Smooth muscle cell (in vitro differentiated cells): ENCODE data around the gene OBP2B. TPM values are rescaled to one million over a fixed set of nuclear protein-coding genes. Genes with fewer than 3 reads are reported as not detected.
"Not testable (repeated sequence)": the region's sequence is repeated elsewhere in the genome, so short reads cannot be mapped to it uniquely, and the experiment has no call there.

Source experiments
- DNase-seq: peaks from one replicate; lab custom pipeline; 2025; ENCODE audit not compliant: unreplicated experiment; lab: John Stamatoyannopoulos, UW
- H2AFZ ChIP-seq: fragments of 200-600 bp; sonication (generic); 2 replicates; pipeline ENCODE4 v1.6.0; 2016; ENCODE audit warnings: antibody characterized with exemption, low read depth, mild to moderate bottlenecking
- H3F3A ChIP-seq: fragments of 200-600 bp; sonication (generic); 2 replicates; pipeline ENCODE4 v1.6.0; 2017; ENCODE audit warnings: antibody characterized with exemption, low read depth
- H3K27ac ChIP-seq: fragments of 200-600 bp; sonication (generic); 2 replicates; pipeline ENCODE4 v1.5.1; 2016; ENCODE audit warnings: low read depth, mild to moderate bottlenecking
- H3K27me3 ChIP-seq: fragments of 200-600 bp; sonication (generic); 2 replicates; pipeline ENCODE4 v1.6.1; 2016; ENCODE audit warnings: low read depth, mild to moderate bottlenecking
- H3K36me3 ChIP-seq: fragments of 200-600 bp; sonication (generic); 2 replicates; pipeline ENCODE4 v1.5.1; 2016; ENCODE audit warnings: low read depth
- H3K4me1 ChIP-seq: fragments of 200-600 bp; sonication (generic); 2 replicates; pipeline ENCODE4 v1.5.1; 2016; ENCODE audit warnings: low read depth
- H3K4me2 ChIP-seq: fragments of 200-600 bp; sonication (generic); 2 replicates; pipeline ENCODE4 v1.6.0; 2016; ENCODE audit warnings: mild to moderate bottlenecking
- H3K4me3 ChIP-seq: fragments of 200-600 bp; sonication (generic); 2 replicates; pipeline ENCODE4 v1.5.1; 2016; ENCODE audit warnings: mild to moderate bottlenecking
- H3K79me2 ChIP-seq: fragments of 200-600 bp; sonication (generic); 2 replicates; pipeline ENCODE4 v1.6.0; 2016; ENCODE audit warnings: low read depth, mild to moderate bottlenecking
- H3K9ac ChIP-seq: fragments of 200-600 bp; sonication (generic); 2 replicates; pipeline ENCODE4 v1.6.0; 2016; ENCODE audit warnings: low read depth
- H3K9me3 ChIP-seq: fragments of 200-600 bp; sonication (generic); replicated peaks from 2 replicates; pipeline ENCODE4 v1.5.1; 2016; ENCODE audit warnings: low read depth
- H4K20me1 ChIP-seq: fragments of 200-600 bp; sonication (generic); 2 replicates; pipeline ENCODE4 v1.6.0; 2016; ENCODE audit warnings: low read depth
- WGBS: methylation state at CpG from one replicate; pipeline ENCODE4 v1.1.7; 2016; ENCODE audit warnings: low lambda C conversion rate; 5-methylcytosine and 5-hydroxymethylcytosine counted together
- polyA plus RNA-seq: library from polyadenylated mRNA; unstranded; fragments of >200 nt; fragmentation: Nextera tagmentation; extraction: Ambion mirVana; gene quantifications from 2 replicates; pipeline ENCODE4 v1.2.1, GENCODE V29; 2016
- total RNA-seq: library from RNA; depleted of rRNA; stranded (reverse); fragments of >200 nt; gene quantifications from 2 replicates; pipeline ENCODE4 v1.2.3, GENCODE V29; 2014
- TF ChIP-seq, protein P1 (sequence below): fragments of 200-600 bp; sonication (generic); IDR thresholded peaks from 2 replicates; pipeline ENCODE4 v1.5.1; 2017; ENCODE audit warnings: borderline replicate concordance, mild to moderate bottlenecking, antibody characterized with exemption; ENCODE audit not compliant: insufficient read depth, poor library complexity, severe bottlenecking

Gene OBP2B
- total and polyA plus RNA-seq, 2 experiments from 2014 or later = not detected

GRCh38 chr9:133235549-133236222, 26.6 kb upstream of the OBP2B start:
- no peaks in the 10 kb centered on the region for H3K9me3 ChIP-seq
- no peak overlapping the region for H3K9ac ChIP-seq
- H3K36me3 ChIP-seq = no peaks in the 10 kb centered on the region
- WGBS = 87% methylated on average over 11 of the region's 11 CpGs
- H3F3A ChIP-seq = no peaks in the 10 kb centered on the region
- no peaks in the 10 kb centered on the region for H3K79me2 ChIP-seq
- H3K27ac ChIP-seq = no peak overlapping the region
- no peak for DNase-seq
- H3K4me1 ChIP-seq = no peaks in the 10 kb centered on the region
- no peak overlapping the region for H3K4me2 ChIP-seq
- no peak overlapping the region for H2AFZ ChIP-seq
- H4K20me1 ChIP-seq = no peaks in the 10 kb centered on the region
- TF ChIP-seq, protein P1, sequence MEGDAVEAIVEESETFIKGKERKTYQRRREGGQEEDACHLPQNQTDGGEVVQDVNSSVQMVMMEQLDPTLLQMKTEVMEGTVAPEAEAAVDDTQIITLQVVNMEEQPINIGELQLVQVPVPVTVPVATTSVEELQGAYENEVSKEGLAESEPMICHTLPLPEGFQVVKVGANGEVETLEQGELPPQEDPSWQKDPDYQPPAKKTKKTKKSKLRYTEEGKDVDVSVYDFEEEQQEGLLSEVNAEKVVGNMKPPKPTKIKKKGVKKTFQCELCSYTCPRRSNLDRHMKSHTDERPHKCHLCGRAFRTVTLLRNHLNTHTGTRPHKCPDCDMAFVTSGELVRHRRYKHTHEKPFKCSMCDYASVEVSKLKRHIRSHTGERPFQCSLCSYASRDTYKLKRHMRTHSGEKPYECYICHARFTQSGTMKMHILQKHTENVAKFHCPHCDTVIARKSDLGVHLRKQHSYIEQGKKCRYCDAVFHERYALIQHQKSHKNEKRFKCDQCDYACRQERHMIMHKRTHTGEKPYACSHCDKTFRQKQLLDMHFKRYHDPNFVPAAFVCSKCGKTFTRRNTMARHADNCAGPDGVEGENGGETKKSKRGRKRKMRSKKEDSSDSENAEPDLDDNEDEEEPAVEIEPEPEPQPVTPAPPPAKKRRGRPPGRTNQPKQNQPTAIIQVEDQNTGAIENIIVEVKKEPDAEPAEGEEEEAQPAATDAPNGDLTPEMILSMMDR = no peak
- no peaks in the 10 kb centered on the region for H3K27me3 ChIP-seq
- no peak overlapping the region for H3K4me3 ChIP-seq

- Histone ChIP-seq H3F3A (no peaks in the 10 kb centered on the region), H2AFZ (no peak overlapping the region), H3K36me3 (no peaks in the 10 kb centered on the region), H3K9me3 (no peaks in the 10 kb centered on the region), H4K20me1 (no peaks in the 10 kb centered on the region), H3K4me3 (no peak overlapping the region), H3K79me2 (no peaks in the 10 kb centered on the region), H3K9ac (no peak overlapping the region), H3K4me1 (no peaks in the 10 kb centered on the region), H3K4me2 (no peak overlapping the region), H3K27me3 (no peaks in the 10 kb centered on the region), H3K27ac (no peak overlapping the region)
- 92% methylated on average over 30 of the region's 31 CpGs for WGBS
- TF ChIP-seq, protein P1 = no peak
- no peak for DNase-seq
These were observed 25.7 kb upstream of the OBP2B start for GRCh38 chr9:133234577-133235322.

DNA sequence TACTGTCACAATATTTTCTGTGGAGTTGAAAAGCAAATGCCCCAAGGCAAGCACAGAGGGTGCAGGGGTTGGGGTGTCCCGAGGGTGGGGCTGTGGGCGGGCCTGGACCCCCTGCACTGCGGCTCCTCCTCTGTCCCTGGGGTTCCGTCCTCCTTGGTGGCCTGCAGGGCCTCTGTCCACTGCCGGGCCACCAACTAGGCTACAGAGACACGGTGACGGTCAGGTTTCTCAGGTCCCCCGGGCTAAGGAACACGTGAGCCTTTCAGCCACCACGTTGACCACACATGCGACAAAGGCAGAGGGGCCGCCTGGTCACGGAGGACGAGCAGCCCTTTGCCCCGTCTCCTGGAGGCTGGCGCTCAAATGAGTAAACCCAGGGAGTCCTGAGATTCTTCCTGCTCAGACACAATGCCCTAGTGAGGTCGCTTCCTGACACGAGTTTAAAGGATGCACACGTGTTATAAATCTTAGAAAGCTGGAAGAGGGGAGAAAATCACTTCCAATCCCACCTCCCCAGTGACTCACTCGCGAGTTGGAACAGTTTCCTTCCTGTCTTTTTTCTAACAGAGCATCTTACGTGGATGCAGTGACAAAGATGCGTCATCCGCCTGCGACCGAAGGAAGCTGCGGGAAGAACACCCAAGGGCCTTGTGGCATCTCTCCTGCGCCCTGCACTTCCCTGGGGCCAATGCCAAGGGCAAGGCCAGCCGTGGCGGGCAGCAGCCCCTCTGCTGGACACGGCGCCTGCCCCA, 24.8 kb upstream of the OBP2B start:
- Histone ChIP-seq H3K36me3 (no peaks in the 10 kb centered on the region), H2AFZ (no peak overlapping the region), H3K4me2 (no peak overlapping the region), H3K4me1 (no peaks in the 10 kb centered on the region), H4K20me1 (no peaks in the 10 kb centered on the region), H3K9me3 (no peaks in the 10 kb centered on the region), H3K4me3 (no peak overlapping the region), H3K79me2 (no peaks in the 10 kb centered on the region), H3K27me3 (no peaks in the 10 kb centered on the region), H3F3A (no peaks in the 10 kb centered on the region), H3K27ac (no peak overlapping the region), H3K9ac (no peak overlapping the region)
- TF ChIP-seq, protein P1 = no peak
- DNase-seq = no peak
- 88% methylated on average over 32 of the region's 32 CpGs for WGBS

GRCh38 chr9:133231934-133232568, 23.0 kb upstream of the OBP2B start:
- H3K4me1 ChIP-seq, H3K4me3 ChIP-seq, H2AFZ ChIP-seq, H3K36me3 ChIP-seq, H3K79me2 ChIP-seq, H3K4me2 ChIP-seq, H3F3A ChIP-seq, H3K9ac ChIP-seq, H3K27ac ChIP-seq, H3K27me3 ChIP-seq, H4K20me1 ChIP-seq, H3K9me3 ChIP-seq, DNase-seq: not testable (repeated sequence)
- WGBS = 92% methylated on average over 24 of the region's 24 CpGs

GRCh38 chr9:133230514-133230913, 21.5 kb upstream of the OBP2B start:
- not testable (repeated sequence) for DNase-seq, H3F3A ChIP-seq, H3K79me2 ChIP-seq, H3K36me3 ChIP-seq, H3K4me3 ChIP-seq, H4K20me1 ChIP-seq, H2AFZ ChIP-seq, H3K4me2 ChIP-seq, H3K9ac ChIP-seq, H3K27me3 ChIP-seq, H3K4me1 ChIP-seq, H3K27ac ChIP-seq, H3K9me3 ChIP-seq
- 91% methylated on average over 7 of the region's 7 CpGs for WGBS
